Inferior parietal cortex (tissue), 1 donor: ENCODE measurements around the gene KRT82.

ENCODE experiments used
- DNase-seq: peaks from one replicate; pipeline ENCODE4 v3.0.0-alpha.2; 2016; ENCODE audit errors: extremely low spot score

The KRT82 gene

GRCh38 chr12:52436000-52436827 is 30.1 kb upstream of the KRT82 start:
- DNase-seq = no peak

DNA sequence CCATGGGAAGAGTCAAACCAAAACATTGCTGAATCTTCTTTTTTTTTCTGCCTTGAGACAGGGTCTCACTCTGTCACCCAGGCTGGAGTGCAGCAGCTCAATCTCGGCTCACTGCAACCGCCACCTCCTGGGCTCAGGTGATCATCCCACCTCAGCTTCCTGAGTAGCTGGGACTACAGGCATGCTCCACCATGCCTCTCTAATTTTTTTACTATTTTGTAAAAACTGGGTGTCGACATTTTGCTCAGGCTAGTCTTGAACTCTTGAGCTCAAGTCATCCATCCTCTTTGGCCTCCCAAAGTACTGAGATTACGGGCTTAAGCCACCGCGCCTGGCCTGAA is 29.5 kb upstream of the KRT82 start:
- no peak for DNase-seq

- no peak for DNase-seq
Observed at GRCh38 chr12:52434760-52435530, 28.8 kb upstream of the KRT82 start.

- DNase-seq = no peak
Observed at GRCh38 chr12:52434081-52434733, 28.1 kb upstream of the KRT82 start, which contains the start of gene KRT75. KRT75 (minus strand) TSS chr12:52434371; CDS start chr12:52434304, 67 bp downstream.

DNA sequence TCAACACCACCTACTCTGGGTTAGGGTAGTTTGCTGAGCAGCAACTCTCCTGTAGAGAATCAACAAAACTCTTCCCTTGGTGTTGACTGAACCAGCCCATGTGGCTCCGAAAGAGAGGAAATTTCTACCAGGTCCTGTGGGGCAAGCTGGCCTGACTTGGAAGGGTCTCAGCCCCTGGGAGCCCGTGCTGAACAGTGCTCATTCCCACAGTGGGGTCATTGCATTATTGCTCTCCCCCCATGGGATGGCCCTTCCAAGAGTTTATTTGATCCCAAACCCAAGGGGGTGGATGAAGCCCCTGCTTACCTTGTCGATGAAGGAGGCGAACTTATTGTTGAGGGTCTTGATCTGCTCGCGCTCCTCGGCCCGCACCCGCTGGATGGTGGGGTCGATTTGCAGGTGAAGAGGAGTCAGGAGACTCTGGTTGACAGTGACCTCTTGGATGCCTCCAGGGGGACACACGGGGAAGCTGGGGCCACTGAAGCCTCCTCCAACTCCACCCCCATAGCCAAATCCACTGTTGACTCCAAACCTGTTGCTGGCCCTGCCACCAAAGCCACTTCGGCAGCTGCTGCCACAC is 27.5 kb upstream of the KRT82 start:
- no peak for DNase-seq

DNA sequence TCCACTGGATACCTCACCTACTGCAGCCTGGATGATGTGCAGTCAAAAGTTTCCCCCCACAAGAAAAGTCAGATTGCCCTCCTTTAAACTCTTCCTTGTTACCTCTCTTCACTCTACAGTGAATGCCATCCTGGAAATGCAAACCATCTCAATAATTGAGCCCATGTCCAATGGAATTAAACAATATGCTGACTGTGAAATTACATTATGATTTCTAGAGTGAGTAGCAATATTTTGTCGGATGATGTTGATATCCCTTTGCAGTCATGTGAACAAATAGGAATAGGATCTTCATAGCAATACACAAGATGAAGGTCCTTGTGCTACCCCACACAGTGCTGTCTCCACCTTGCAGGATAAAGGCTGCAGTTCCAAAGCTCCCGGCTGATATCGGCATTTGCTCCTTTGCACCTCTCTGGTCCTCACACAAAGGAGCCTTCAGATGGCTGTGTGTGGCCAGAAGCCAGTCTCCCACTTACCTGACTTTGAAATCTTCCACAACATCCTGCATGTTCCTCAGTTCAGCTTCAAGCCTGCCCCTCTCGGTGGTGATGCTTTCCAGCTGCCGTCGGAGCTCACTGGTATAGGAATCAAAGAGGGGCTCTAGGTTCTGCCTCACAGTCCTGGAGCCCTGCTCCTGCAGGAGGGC is 26.5 kb upstream of the KRT82 start:
- DNase-seq = no peak

DNA sequence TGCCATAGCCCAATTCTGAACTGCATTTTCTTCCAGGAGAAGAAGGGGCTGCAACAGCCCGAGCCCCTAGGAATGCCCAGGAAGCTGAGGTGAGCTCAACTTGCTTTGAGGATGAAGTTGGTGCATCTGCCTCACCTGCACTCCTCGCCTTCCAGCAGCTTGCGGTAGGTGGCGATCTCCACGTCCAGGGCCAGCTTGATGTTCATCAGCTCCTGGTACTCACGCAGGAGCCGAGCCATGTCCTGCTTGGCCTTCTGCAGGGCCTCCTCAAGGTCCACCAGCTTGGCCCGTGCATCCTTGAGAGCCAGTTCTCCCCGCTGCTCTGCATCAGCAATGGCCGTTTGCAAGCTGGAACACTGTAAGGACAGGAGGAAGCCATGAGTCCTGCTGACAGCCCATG is 22.0 kb upstream of the KRT82 start:
- no peak for DNase-seq

GRCh38 chr12:52427083-52427482 is 20.9 kb upstream of the KRT82 start:
- no peak for DNase-seq

DNA sequence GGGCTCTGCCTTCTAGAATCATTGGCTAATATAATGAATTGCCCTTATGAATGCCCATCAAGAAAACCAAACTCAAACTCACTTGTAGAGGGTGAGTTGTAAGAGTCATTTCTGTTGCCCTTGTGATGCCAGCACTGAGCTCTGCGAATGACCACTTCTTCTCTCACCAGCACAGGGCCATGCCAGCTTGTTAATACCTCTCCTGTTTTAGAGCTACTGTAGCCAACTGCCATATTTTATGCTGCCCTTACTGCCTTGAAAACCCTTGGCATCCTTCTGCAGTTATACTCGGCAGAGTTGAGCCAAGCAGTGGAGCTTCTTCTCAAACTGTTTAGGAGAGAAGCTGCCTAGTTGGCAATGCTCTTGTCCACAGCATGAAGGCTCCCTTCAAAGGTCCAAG is 19.9 kb upstream of the KRT82 start:
- DNase-seq = no peak

- no peak for DNase-seq
Observed at GRCh38 chr12:52425466-52425865, 19.3 kb upstream of the KRT82 start.

GRCh38 chr12:52423661-52424500 is 17.7 kb upstream of the KRT82 start:
- DNase-seq = no peak

GRCh38 chr12:52423035-52423434 is 16.9 kb upstream of the KRT82 start:
- no peak for DNase-seq

- DNase-seq = no peak
Observed at GRCh38 chr12:52419656-52420055, 13.5 kb upstream of the KRT82 start.

DNA sequence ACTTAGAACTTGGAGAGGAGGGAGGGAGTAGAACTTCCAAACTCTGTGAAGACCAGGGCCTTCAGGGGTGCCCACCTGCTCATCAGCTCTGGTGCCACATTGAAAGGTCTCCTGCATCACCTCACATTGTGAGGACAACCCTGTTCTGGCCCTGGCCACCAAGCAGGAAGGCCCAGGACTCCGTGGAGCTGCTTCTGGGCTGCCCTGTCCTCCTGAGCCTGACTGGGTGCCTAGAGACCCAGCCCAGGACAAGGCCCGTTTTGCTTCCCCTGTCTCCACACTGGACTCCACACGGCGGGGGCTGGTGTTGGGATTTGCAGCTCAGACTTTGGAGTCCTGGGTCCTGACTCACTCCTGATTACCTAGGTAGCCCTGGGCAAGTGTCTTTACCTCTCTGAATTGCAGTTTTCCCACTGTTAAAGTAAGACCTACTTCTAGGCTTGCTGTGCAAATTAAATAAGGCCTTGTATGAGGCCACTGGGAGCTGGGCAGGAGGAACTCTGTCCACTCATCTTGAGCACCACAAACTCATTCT is 12.5 kb upstream of the KRT82 start:
- no peak for DNase-seq

- DNase-seq = no peak
Observed at GRCh38 chr12:52417740-52418139, 11.6 kb upstream of the KRT82 start.

GRCh38 chr12:52416795-52417194 is 10.7 kb upstream of the KRT82 start:
- no peak for DNase-seq

DNA sequence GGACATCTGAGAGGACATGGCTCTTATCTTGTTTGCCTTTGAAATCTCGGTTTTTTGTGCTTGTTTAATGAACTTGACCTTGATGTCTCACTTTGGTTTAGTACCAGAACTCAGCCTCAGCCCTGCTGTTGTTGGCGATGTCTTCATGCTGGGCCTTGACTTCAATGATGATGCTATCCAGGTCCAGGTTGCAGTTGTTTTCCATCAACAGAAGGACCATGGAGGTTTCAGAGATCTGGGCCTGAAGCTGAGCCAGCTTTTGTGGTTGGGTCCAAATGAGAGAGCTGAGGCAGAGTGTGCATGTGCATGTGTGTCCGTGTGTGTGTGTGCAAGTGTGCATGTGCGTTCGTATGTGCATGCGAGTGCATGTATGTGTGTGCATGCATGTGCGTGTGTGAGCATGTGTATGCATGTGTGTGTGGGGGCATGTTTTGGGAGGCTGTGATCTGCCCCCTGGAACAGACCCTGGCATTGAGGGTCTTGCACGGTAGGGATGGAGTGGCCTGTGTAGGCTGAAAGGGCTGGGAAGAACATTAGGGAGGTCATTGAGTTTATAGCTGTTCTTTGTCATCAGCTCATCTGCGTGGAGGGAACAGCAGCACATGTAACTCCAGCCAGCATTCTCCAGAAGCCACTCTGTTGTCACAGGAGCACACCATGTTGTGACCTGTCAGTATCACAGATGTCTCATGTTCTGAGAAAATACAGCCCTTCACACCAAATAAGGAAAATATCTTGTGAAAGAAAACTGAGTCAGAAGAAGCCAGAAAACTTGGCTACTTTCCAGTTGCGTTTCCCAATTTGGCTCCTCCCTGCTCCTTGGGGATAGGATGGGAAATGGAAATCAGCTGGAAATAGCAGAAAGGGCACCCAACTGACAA is 10.0 kb upstream of the KRT82 start:
- DNase-seq = no peak

- no peak for DNase-seq
Observed at GRCh38 chr12:52414936-52415335, 8.8 kb upstream of the KRT82 start.

- DNase-seq = no peak
Observed at GRCh38 chr12:52413782-52414345, 7.7 kb upstream of the KRT82 start.
